Astrocyte (in vitro differentiated cells and primary cell): ENCODE measurements around the gene ROR1. TPM values are rescaled to one million over a fixed set of nuclear protein-coding genes. Genes with fewer than 3 reads are reported as not detected.

Source experiments
- DNase-seq: peaks from one replicate; pipeline ENCODE4 v3.0.0-alpha.2; 2010; ENCODE audit warnings: low read depth
- FAIRE-seq: peaks from 2 replicates; lab custom pipeline; 2011; peaks lifted over from hg19 to GRCh38; lab: Jason Lieb, UNC
- H2AFZ ChIP-seq: 2 replicates; pipeline ENCODE4 v1.6.0; 2012; ENCODE audit warnings: low read depth, low read length, inconsistent platforms
- H3K27ac ChIP-seq: 2 replicates; pipeline ENCODE4 v1.5.1; 2011; ENCODE audit warnings: low read depth, low read length, inconsistent platforms
- H3K27me3 ChIP-seq: 2 replicates; pipeline ENCODE4 v1.6.0; 2011; ENCODE audit warnings: low read length, inconsistent platforms; ENCODE audit not compliant: insufficient read depth
- H3K36me3 ChIP-seq: 2 replicates; pipeline ENCODE4 v1.5.1; 2011; ENCODE audit warnings: low read length, inconsistent platforms; ENCODE audit not compliant: insufficient read depth
- H3K4me1 ChIP-seq: 2 replicates; pipeline ENCODE4 v1.5.1; 2011; ENCODE audit warnings: low read length, inconsistent platforms; ENCODE audit not compliant: insufficient read depth
- H3K4me2 ChIP-seq: 2 replicates; pipeline ENCODE4 v1.6.0; 2012; ENCODE audit warnings: low read length, inconsistent platforms
- H3K4me3 ChIP-seq: 2 replicates; pipeline ENCODE4 v1.5.1; 2011; ENCODE audit warnings: low read depth, mild to moderate bottlenecking, low read length, inconsistent platforms; ENCODE audit not compliant: insufficient read depth
- H3K79me2 ChIP-seq: 2 replicates; pipeline ENCODE4 v1.6.0; 2012; ENCODE audit warnings: mild to moderate bottlenecking, low read length, inconsistent platforms; ENCODE audit not compliant: insufficient read depth
- H3K9ac ChIP-seq: 2 replicates; pipeline ENCODE4 v1.6.0; 2012; ENCODE audit warnings: mild to moderate bottlenecking, low read length, inconsistent platforms
- H3K9me3 ChIP-seq: 2 replicates; pipeline ENCODE4 v1.5.1; 2012; ENCODE audit warnings: low read depth, mild to moderate bottlenecking, low read length, inconsistent platforms; ENCODE audit not compliant: insufficient read depth
- H4K20me1 ChIP-seq: 2 replicates; pipeline ENCODE4 v1.6.0; 2012; ENCODE audit warnings: low read length, inconsistent platforms; ENCODE audit not compliant: insufficient read depth
- H3K27ac Mint-ChIP-seq: one replicate; pipeline ENCODE4 v1.8.0; 2021; ENCODE audit warnings: mild to moderate bottlenecking, mixed read lengths; ENCODE audit not compliant: unreplicated experiment
- H3K27me3 Mint-ChIP-seq: one replicate; pipeline ENCODE4 v1.8.0; 2021; ENCODE audit warnings: low read depth, mixed read lengths; ENCODE audit not compliant: unreplicated experiment
- H3K36me3 Mint-ChIP-seq: one replicate; pipeline ENCODE4 v1.8.0; 2021; ENCODE audit warnings: low read depth, mixed read lengths; ENCODE audit not compliant: unreplicated experiment
- H3K4me1 Mint-ChIP-seq: one replicate; pipeline ENCODE4 v1.8.0; 2021; ENCODE audit warnings: low read depth, mixed read lengths; ENCODE audit not compliant: unreplicated experiment
- H3K4me3 Mint-ChIP-seq: one replicate; pipeline ENCODE4 v1.8.0; 2021; ENCODE audit warnings: mild to moderate bottlenecking, moderate library complexity, mixed read lengths; ENCODE audit not compliant: unreplicated experiment
- H3K9me3 Mint-ChIP-seq: one replicate; pipeline ENCODE4 v1.8.0; 2021; ENCODE audit warnings: mild to moderate bottlenecking, mixed read lengths; ENCODE audit not compliant: unreplicated experiment
- CTCF ChIP-seq: IDR thresholded peaks from 2 replicates; pipeline ENCODE4 v1.5.1; 2011; ENCODE audit warnings: low read depth, mild to moderate bottlenecking, inconsistent platforms, low read length, moderate library complexity; ENCODE audit not compliant: insufficient read depth
- EZH2 ChIP-seq: IDR thresholded peaks from 2 replicates; pipeline ENCODE4 v1.6.1; 2012; ENCODE audit warnings: mild to moderate bottlenecking, low read length, inconsistent platforms; ENCODE audit not compliant: insufficient read depth
- total RNA-seq: library from RNA; stranded (reverse); gene quantifications from 2 replicates; pipeline ENCODE4 v1.2.1, GENCODE V29; 2021

The ROR1 gene
- total RNA-seq, 1 donor from 2014 or later = 38.3 TPM

GRCh38 chr1:63917571-63918417 lies 144.0 kb downstream of the ROR1 start:
- peak; percentile 47 for DNase-seq
- peak overlapping the region; percentile 4 for H3K27ac Mint-ChIP-seq

GRCh38 chr1:63918418-63918945 lies 144.7 kb downstream of the ROR1 start:
- Mint-ChIP-seq H3K36me3 (peaks cover 2% of the 10 kb centered on the region), H3K4me3 (no peak overlapping the region), H3K9me3 (no peaks in the 10 kb centered on the region), H3K27me3 (no peaks in the 10 kb centered on the region), H3K4me1 (peaks cover 60% of the 10 kb centered on the region), H3K27ac (no peak overlapping the region)
- TF ChIP-seq CTCF = no peak
- TF ChIP-seq EZH2 = no peak
- no peaks in the 10 kb centered on the region for H3K9me3 ChIP-seq
- DNase-seq = no peak
- no peak overlapping the region for H3K4me3 ChIP-seq
- H3K27ac ChIP-seq = no peak overlapping the region
- H4K20me1 ChIP-seq = no peaks in the 10 kb centered on the region
- H3K4me1 ChIP-seq = peaks cover 27% of the 10 kb centered on the region
- peaks cover 8% of the 10 kb centered on the region for H3K79me2 ChIP-seq
- H3K9ac ChIP-seq = no peak overlapping the region
- H3K27me3 ChIP-seq = peaks cover 17% of the 10 kb centered on the region
- no peak overlapping the region for H2AFZ ChIP-seq
- H3K4me2 ChIP-seq = no peak overlapping the region
- no peak for FAIRE-seq
- no peaks in the 10 kb centered on the region for H3K36me3 ChIP-seq

More at GRCh38 chr1:63917571-63918417, 144.0 kb downstream of the ROR1 start:
- H3K9ac ChIP-seq = no peak overlapping the region
- H3K4me1 ChIP-seq = peaks cover 27% of the 10 kb centered on the region
- no peak overlapping the region for H2AFZ ChIP-seq
- H3K79me2 ChIP-seq = peaks cover 11% of the 10 kb centered on the region
- peaks cover 62% of the 10 kb centered on the region for H3K4me1 Mint-ChIP-seq
- no peaks in the 10 kb centered on the region for H4K20me1 ChIP-seq
- H3K9me3 Mint-ChIP-seq = no peaks in the 10 kb centered on the region
- H3K4me2 ChIP-seq = no peak overlapping the region
- H3K4me3 Mint-ChIP-seq = peak overlapping the region; percentile 58
- no peaks in the 10 kb centered on the region for H3K36me3 ChIP-seq
- no peak for FAIRE-seq
- H3K27ac ChIP-seq = no peak overlapping the region
- H3K27me3 ChIP-seq = peaks cover 15% of the 10 kb centered on the region
- H3K27me3 Mint-ChIP-seq = no peaks in the 10 kb centered on the region
- no peaks in the 10 kb centered on the region for H3K9me3 ChIP-seq
- TF ChIP-seq CTCF (peak; percentile 31), EZH2 (no peak)
- H3K4me3 ChIP-seq = no peak overlapping the region
- H3K36me3 Mint-ChIP-seq = peaks cover 2% of the 10 kb centered on the region
